ENCODE results near the gene FEM1A.

- no peak for TF ChIP-seq EZH2 (IDR thresholded peaks at IDR 0.05)
- no peak for TF ChIP-seq CTCF (IDR thresholded peaks at IDR 0.05)
Observed at GRCh38 chr19:4815426-4816201, 24.1 kb downstream of the FEM1A start.

All from neural progenitor cell (in vitro differentiated cells).